Lung (tissue), 12 donors: Measurements from ENCODE around the gene MPHOSPH6. TPM values are rescaled to one million over a fixed set of nuclear protein-coding genes. Genes with fewer than 3 reads are reported as not detected.

Source experiments
- ATAC-seq: fragments of 200-7000 bp; cut with Tn5 transposase; one replicate; pipeline ENCODE4 v1.9.1; 2020; ENCODE audit warnings: moderate number of reproducible peaks; ENCODE audit not compliant: insufficient read depth, low FRiP score
- DNase-seq, 3 donors: peaks; one replicate each; pipeline ENCODE4 v3.0.0-alpha.2; 2013 to 2017
- H3K27ac ChIP-seq, 2 donors: one replicate each; pipeline ENCODE4 v1.5.1; 2013; ENCODE audit warnings: mild to moderate bottlenecking in 2 of 2, moderate library complexity in 2 of 2, control low read depth in 1 of 2, inconsistent platforms in 1 of 2, low read depth in 1 of 2, low read length in 1 of 2
- H3K27me3 ChIP-seq, 3 donors: one replicate each; pipeline ENCODE4 v1.5.1; 2013; ENCODE audit warnings: low read length in 2 of 3; ENCODE audit not compliant: control insufficient read depth in 3 of 3, insufficient read depth in 3 of 3
- H3K36me3 ChIP-seq, 4 donors: one replicate each; pipeline ENCODE4 v1.5.1; 2013; ENCODE audit warnings: low read length in 4 of 4, mild to moderate bottlenecking in 1 of 4, moderate library complexity in 1 of 4; ENCODE audit not compliant: control insufficient read depth in 4 of 4, insufficient read depth in 4 of 4
- H3K4me1 ChIP-seq, 5 donors: one replicate each; pipeline ENCODE4 v1.5.1; 2013; ENCODE audit warnings: low read length in 5 of 5, mild to moderate bottlenecking in 2 of 5, moderate library complexity in 1 of 5; ENCODE audit not compliant: control insufficient read depth in 5 of 5, insufficient read depth in 5 of 5
- H3K4me3 ChIP-seq: one replicate; pipeline ENCODE4 v1.5.1; 2013; ENCODE audit warnings: mild to moderate bottlenecking, control low read depth, moderate library complexity
- H3K9ac ChIP-seq, 2 donors: one replicate each; pipeline ENCODE4 v1.5.1; 2013; ENCODE audit warnings: low read length in 2 of 2, control low read depth in 1 of 2; ENCODE audit not compliant: insufficient read depth in 1 of 2
- H3K9me3 ChIP-seq, 4 donors: one replicate each; pipeline ENCODE4 v1.5.1; 2013; ENCODE audit warnings: low read length in 3 of 4, mild to moderate bottlenecking in 1 of 4, moderate library complexity in 1 of 4; ENCODE audit not compliant: control insufficient read depth in 4 of 4, insufficient read depth in 3 of 4
- CTCF ChIP-seq: IDR thresholded peaks from 2 replicates; pipeline ENCODE4 v1.5.1; 2012; ENCODE audit warnings: mild to moderate bottlenecking; ENCODE audit errors: control extremely low read depth, extremely low read depth
- WGBS, 2 donors: extraction: QIAGEN DNeasy Blood & Tissue Kit; methylation state at CpG; one replicate each; pipeline ENCODE4 v1.1.7; 2013; 5-methylcytosine and 5-hydroxymethylcytosine counted together
- polyA plus RNA-seq, 2 donors: library from polyadenylated mRNA; stranded (reverse); fragments of 200-250 nt; gene quantifications; one replicate each; pipeline ENCODE4 v1.2.1, GENCODE V29; 2013
- total RNA-seq, 2 donors: library from RNA; depleted of rRNA in 1 of 2; stranded (reverse); fragments of >200 nt in 1 of 2; gene quantifications; one replicate each; pipeline ENCODE4 v1.2.1, GENCODE V29; 2014 to 2021
- donor health status: control.
- donor health status: control.
- donor health status: Bipolar disorder and iron deficiency.
- donor health status: healthy.
- donor health status: DM: yes; HTN: yes; CAD: no.

Gene MPHOSPH6
- total and polyA plus RNA-seq, 4 donors: 24.2 to 31.8 (median 30.2) TPM

- Histone ChIP-seq H3K36me3 (no peaks in the 10 kb centered on the region), H3K9me3 (no peaks in the 10 kb centered on the region), H3K27ac (no peak overlapping the region), H3K4me1 (no peaks in the 10 kb centered on the region), H3K9ac (no peak overlapping the region), H3K4me3 (no peak overlapping the region), H3K27me3 (no peaks in the 10 kb centered on the region)
- DNase-seq: no peak
- ATAC-seq: no peak
- TF ChIP-seq CTCF: no peak
Observed at GRCh38 chr16:82203198-82203597, 33.2 kb upstream of the MPHOSPH6 start.

GRCh38 chr16:82201926-82202325 is 31.9 kb upstream of the MPHOSPH6 start:
- Histone ChIP-seq H3K9me3 (no peaks in the 10 kb centered on the region), H3K27ac (no peak overlapping the region), H3K4me3 (no peak overlapping the region), H3K36me3 (no peaks in the 10 kb centered on the region), H3K9ac (no peak overlapping the region), H3K27me3 (no peaks in the 10 kb centered on the region), H3K4me1 (peaks cover 0 to 1% (median 0%) of the 10 kb centered on the region in 5 donors)
- TF ChIP-seq CTCF: no peak
- no peak for DNase-seq
- WGBS, 2 donors: 50 to 58% methylated on average over 1 of the region's 1 CpG
- ATAC-seq: no peak

GRCh38 chr16:82201351-82201750 is 31.3 kb upstream of the MPHOSPH6 start:
- Histone ChIP-seq H3K36me3 (no peaks in the 10 kb centered on the region), H3K4me1 (peaks cover 0 to 1% (median 0%) of the 10 kb centered on the region in 5 donors), H3K9ac (no peak overlapping the region), H3K4me3 (no peak overlapping the region), H3K27me3 (no peaks in the 10 kb centered on the region), H3K9me3 (no peaks in the 10 kb centered on the region), H3K27ac (no peak overlapping the region)
- WGBS, 2 donors: 40 to 58% methylated on average over 2 of the region's 2 CpGs
- DNase-seq (no peak), ATAC-seq (no peak)
- no peak for TF ChIP-seq CTCF

GRCh38 chr16:82199209-82199608 is 29.2 kb upstream of the MPHOSPH6 start:
- no peak for TF ChIP-seq CTCF
- H3K36me3 ChIP-seq: no peaks in the 10 kb centered on the region
- no peaks in the 10 kb centered on the region for H3K9me3 ChIP-seq
- H3K4me3 ChIP-seq: no peak overlapping the region
- H3K27me3 ChIP-seq: no peaks in the 10 kb centered on the region
- no peak overlapping the region for H3K9ac ChIP-seq
- H3K4me1 ChIP-seq: peaks cover 0 to 4% (median 0%) of the 10 kb centered on the region in 5 donors
- WGBS, 2 donors: 90 to 94% methylated on average over 1 of the region's 1 CpG
- H3K27ac ChIP-seq: no peak overlapping the region
- DNase-seq (no peak), ATAC-seq (no peak)
